GM23248 (cell line): ENCODE measurements around the gene KRTAP5-7.

Experiments used
- EZH2 ChIP-seq: fragments of 200-600 bp; sonication (generic); IDR thresholded peaks from 2 replicates; pipeline ENCODE4 v1.6.1; 2018; ENCODE audit warnings: antibody characterized with exemption, mild to moderate bottlenecking; ENCODE audit not compliant: insufficient read depth, poor library complexity, severe bottlenecking
- EZH2phosphoT487 ChIP-seq: fragments of 200-600 bp; sonication (generic); IDR thresholded peaks from 2 replicates; pipeline ENCODE4 v1.6.1; 2018; ENCODE audit warnings: antibody characterized with exemption, moderate library complexity, mild to moderate bottlenecking, low read depth; ENCODE audit not compliant: insufficient read depth

DNA sequence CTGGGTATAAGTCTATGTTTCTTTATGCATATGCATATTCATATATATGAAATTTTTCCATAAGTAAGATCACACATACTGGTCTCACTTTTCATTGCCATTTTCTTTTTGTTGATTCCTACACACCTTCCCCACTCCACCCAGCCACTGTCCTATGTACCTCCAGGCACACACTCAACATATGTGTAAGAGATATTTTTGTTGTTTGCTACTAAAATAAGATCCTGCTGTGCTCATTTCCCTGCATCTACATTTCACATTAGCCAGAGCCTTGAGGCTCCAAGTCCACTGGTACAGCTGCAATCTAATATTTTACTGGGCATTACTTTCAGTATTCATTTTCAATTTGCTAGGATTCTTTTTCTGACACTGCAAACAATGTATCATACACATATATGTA is 30.2 kb downstream of the KRTAP5-7 start:
- TF ChIP-seq EZH2 (no peak), EZH2phosphoT487 (no peak)
